Measurements from ENCODE around the gene SIRT1.
"Not testable (repeated sequence)": the region's sequence is repeated elsewhere in the genome, so short reads cannot be mapped to it uniquely, and the experiment has no call there.

The SIRT1 gene

GRCh38 chr10:67884313-67884841, at the start of gene SIRT1:
SIRT1 (plus strand) TSS chr10:67884656; CDS start chr10:67884722, 66 bp downstream.
- peak; percentile 80 for DNase-seq

- not testable (repeated sequence) for DNase-seq
Observed at GRCh38 chr10:67835541-67836394, 48.7 kb upstream of the SIRT1 start.

GRCh38 chr10:67836488-67836887, 48.0 kb upstream of the SIRT1 start:
- no peak for DNase-seq

GRCh38 chr10:67836972-67837371, 47.5 kb upstream of the SIRT1 start:
- DNase-seq, result no peak

- peak; percentile 64 for DNase-seq
Observed at GRCh38 chr10:67837541-67838314, 46.7 kb upstream of the SIRT1 start, which contains the start of gene DNAJC12. DNAJC12 (minus strand) TSS chr10:67838188; CDS start chr10:67838011, 177 bp downstream.

GRCh38 chr10:67839511-67839910, 44.9 kb upstream of the SIRT1 start:
- DNase-seq, result not testable (repeated sequence)

GRCh38 chr10:67839951-67840350, 44.5 kb upstream of the SIRT1 start:
- DNase-seq, result no peak

GRCh38 chr10:67841737-67842136, 42.7 kb upstream of the SIRT1 start:
- no peak for DNase-seq

GRCh38 chr10:67843284-67843683, 41.2 kb upstream of the SIRT1 start:
- DNase-seq, result no peak

- DNase-seq, result peak; percentile 75
Observed at GRCh38 chr10:67849331-67850011, 35.0 kb upstream of the SIRT1 start.

GRCh38 chr10:67851186-67851585, 33.3 kb upstream of the SIRT1 start:
- DNase-seq, result no peak

- no peak for DNase-seq
Observed at GRCh38 chr10:67852761-67853160, 31.7 kb upstream of the SIRT1 start.

GRCh38 chr10:67853512-67853911, 30.9 kb upstream of the SIRT1 start:
- no peak for DNase-seq

- DNase-seq, result no peak
Observed at GRCh38 chr10:67858971-67859370, 25.5 kb upstream of the SIRT1 start.

GRCh38 chr10:67861750-67862432, 22.6 kb upstream of the SIRT1 start:
- DNase-seq, result no peak

GRCh38 chr10:67863094-67863493, 21.4 kb upstream of the SIRT1 start:
- DNase-seq, result no peak

GRCh38 chr10:67864607-67865371, 19.7 kb upstream of the SIRT1 start:
- no peak for DNase-seq

- DNase-seq, result no peak
Observed at GRCh38 chr10:67868132-67868531, 16.3 kb upstream of the SIRT1 start.

GRCh38 chr10:67869996-67870395, 14.5 kb upstream of the SIRT1 start:
- no peak for DNase-seq

- DNase-seq, result no peak
Observed at GRCh38 chr10:67875340-67876238, 8.9 kb upstream of the SIRT1 start.

All from NCI-H526 treated with DMSO at 0.1 percent for 48 hours (cell line).